ENCODE results near the gene IPPK.

The IPPK gene

GRCh38 chr9:92645041-92645440, 24.9 kb downstream of the IPPK start:
- Histone ChIP-seq H3F3A (ENCODE audit: insufficient read depth, low read length) (no peaks in the 10 kb centered on the region), H3K36me3 (ENCODE audit: insufficient read depth, low read length) (peaks cover 95% of the 10 kb centered on the region), H3K4me3 (ENCODE audit: low read depth, low read length, poor library complexity, severe bottlenecking) (no peak overlapping the region), H3K9me2 (ENCODE audit: low read depth, low read length) (no peaks in the 10 kb centered on the region), H3K4me2 (ENCODE audit: low read length) (no peak overlapping the region), H4K20me1 (ENCODE audit: insufficient read depth, low read length) (no peaks in the 10 kb centered on the region), H3K27me3 (ENCODE audit: insufficient read depth, low read length) (no peaks in the 10 kb centered on the region), H3K27ac (ENCODE audit: low read depth, low read length, poor library complexity, severe bottlenecking) (no peak overlapping the region), H3K79me2 (ENCODE audit: insufficient read depth, low read length) (no peaks in the 10 kb centered on the region), H3K9me3 (ENCODE audit: low read length) (no peaks in the 10 kb centered on the region), H3K4me1 (ENCODE audit: insufficient read depth, low read length, severe bottlenecking) (no peaks in the 10 kb centered on the region), H3K9ac (ENCODE audit: low read length) (no peak overlapping the region), H2AFZ (ENCODE audit: low read length) (no peak overlapping the region)
- TF ChIP-seq, protein P1, sequence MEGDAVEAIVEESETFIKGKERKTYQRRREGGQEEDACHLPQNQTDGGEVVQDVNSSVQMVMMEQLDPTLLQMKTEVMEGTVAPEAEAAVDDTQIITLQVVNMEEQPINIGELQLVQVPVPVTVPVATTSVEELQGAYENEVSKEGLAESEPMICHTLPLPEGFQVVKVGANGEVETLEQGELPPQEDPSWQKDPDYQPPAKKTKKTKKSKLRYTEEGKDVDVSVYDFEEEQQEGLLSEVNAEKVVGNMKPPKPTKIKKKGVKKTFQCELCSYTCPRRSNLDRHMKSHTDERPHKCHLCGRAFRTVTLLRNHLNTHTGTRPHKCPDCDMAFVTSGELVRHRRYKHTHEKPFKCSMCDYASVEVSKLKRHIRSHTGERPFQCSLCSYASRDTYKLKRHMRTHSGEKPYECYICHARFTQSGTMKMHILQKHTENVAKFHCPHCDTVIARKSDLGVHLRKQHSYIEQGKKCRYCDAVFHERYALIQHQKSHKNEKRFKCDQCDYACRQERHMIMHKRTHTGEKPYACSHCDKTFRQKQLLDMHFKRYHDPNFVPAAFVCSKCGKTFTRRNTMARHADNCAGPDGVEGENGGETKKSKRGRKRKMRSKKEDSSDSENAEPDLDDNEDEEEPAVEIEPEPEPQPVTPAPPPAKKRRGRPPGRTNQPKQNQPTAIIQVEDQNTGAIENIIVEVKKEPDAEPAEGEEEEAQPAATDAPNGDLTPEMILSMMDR (IDR thresholded peaks at IDR 0.05; ENCODE audit: low read length): no peak
- no peak for TF ChIP-seq EZH2 (IDR thresholded peaks at IDR 0.05; ENCODE audit: borderline replicate concordance, low read length)

- Histone ChIP-seq H3K79me2 (ENCODE audit: insufficient read depth, low read length) (no peaks in the 10 kb centered on the region), H3K4me1 (ENCODE audit: insufficient read depth, low read length, severe bottlenecking) (no peaks in the 10 kb centered on the region), H2AFZ (ENCODE audit: low read length) (no peak overlapping the region), H4K20me1 (ENCODE audit: insufficient read depth, low read length) (no peaks in the 10 kb centered on the region), H3K4me2 (ENCODE audit: low read length) (no peak overlapping the region), H3K9ac (ENCODE audit: low read length) (no peak overlapping the region), H3K27me3 (ENCODE audit: insufficient read depth, low read length) (no peaks in the 10 kb centered on the region), H3K27ac (ENCODE audit: low read depth, low read length, poor library complexity, severe bottlenecking) (no peak overlapping the region), H3K9me3 (ENCODE audit: low read length) (no peaks in the 10 kb centered on the region), H3F3A (ENCODE audit: insufficient read depth, low read length) (no peaks in the 10 kb centered on the region), H3K4me3 (ENCODE audit: low read depth, low read length, poor library complexity, severe bottlenecking) (no peak overlapping the region), H3K9me2 (ENCODE audit: low read depth, low read length) (no peaks in the 10 kb centered on the region), H3K36me3 (ENCODE audit: insufficient read depth, low read length) (peaks cover 97% of the 10 kb centered on the region)
- TF ChIP-seq, protein P1 (IDR thresholded peaks at IDR 0.05; ENCODE audit: low read length): no peak
- TF ChIP-seq EZH2 (IDR thresholded peaks at IDR 0.05; ENCODE audit: borderline replicate concordance, low read length): no peak
Measured at GRCh38 chr9:92644278-92644677, 25.7 kb downstream of the IPPK start.

- H3K27me3 ChIP-seq (ENCODE audit: insufficient read depth, low read length): no peaks in the 10 kb centered on the region
- H3K9ac ChIP-seq (ENCODE audit: low read length): no peak overlapping the region
- H3K9me3 ChIP-seq (ENCODE audit: low read length): no peaks in the 10 kb centered on the region
- no peak overlapping the region for H2AFZ ChIP-seq (ENCODE audit: low read length)
- H3K27ac ChIP-seq (ENCODE audit: low read depth, low read length, poor library complexity, severe bottlenecking): no peak overlapping the region
- no peaks in the 10 kb centered on the region for H3K79me2 ChIP-seq (ENCODE audit: insufficient read depth, low read length)
- H3K4me3 ChIP-seq (ENCODE audit: low read depth, low read length, poor library complexity, severe bottlenecking): no peak overlapping the region
- H3K36me3 ChIP-seq (ENCODE audit: insufficient read depth, low read length): peaks cover 95% of the 10 kb centered on the region
- TF ChIP-seq, protein P1 (IDR thresholded peaks at IDR 0.05; ENCODE audit: low read length): no peak
- no peak for TF ChIP-seq EZH2 (IDR thresholded peaks at IDR 0.05; ENCODE audit: borderline replicate concordance, low read length)
- H4K20me1 ChIP-seq (ENCODE audit: insufficient read depth, low read length): no peaks in the 10 kb centered on the region
- no peak overlapping the region for H3K4me2 ChIP-seq (ENCODE audit: low read length)
- H3K4me1 ChIP-seq (ENCODE audit: insufficient read depth, low read length, severe bottlenecking): no peaks in the 10 kb centered on the region
- no peaks in the 10 kb centered on the region for H3F3A ChIP-seq (ENCODE audit: insufficient read depth, low read length)
- H3K9me2 ChIP-seq (ENCODE audit: low read depth, low read length): no peaks in the 10 kb centered on the region
Measured at GRCh38 chr9:92642564-92642963, 27.4 kb downstream of the IPPK start.
